ENCODE results near the gene ITSN2.
"Not testable (repeated sequence)": the region's sequence is repeated elsewhere in the genome, so short reads cannot be mapped to it uniquely, and the experiment has no call there.

Gene ITSN2

DNA sequence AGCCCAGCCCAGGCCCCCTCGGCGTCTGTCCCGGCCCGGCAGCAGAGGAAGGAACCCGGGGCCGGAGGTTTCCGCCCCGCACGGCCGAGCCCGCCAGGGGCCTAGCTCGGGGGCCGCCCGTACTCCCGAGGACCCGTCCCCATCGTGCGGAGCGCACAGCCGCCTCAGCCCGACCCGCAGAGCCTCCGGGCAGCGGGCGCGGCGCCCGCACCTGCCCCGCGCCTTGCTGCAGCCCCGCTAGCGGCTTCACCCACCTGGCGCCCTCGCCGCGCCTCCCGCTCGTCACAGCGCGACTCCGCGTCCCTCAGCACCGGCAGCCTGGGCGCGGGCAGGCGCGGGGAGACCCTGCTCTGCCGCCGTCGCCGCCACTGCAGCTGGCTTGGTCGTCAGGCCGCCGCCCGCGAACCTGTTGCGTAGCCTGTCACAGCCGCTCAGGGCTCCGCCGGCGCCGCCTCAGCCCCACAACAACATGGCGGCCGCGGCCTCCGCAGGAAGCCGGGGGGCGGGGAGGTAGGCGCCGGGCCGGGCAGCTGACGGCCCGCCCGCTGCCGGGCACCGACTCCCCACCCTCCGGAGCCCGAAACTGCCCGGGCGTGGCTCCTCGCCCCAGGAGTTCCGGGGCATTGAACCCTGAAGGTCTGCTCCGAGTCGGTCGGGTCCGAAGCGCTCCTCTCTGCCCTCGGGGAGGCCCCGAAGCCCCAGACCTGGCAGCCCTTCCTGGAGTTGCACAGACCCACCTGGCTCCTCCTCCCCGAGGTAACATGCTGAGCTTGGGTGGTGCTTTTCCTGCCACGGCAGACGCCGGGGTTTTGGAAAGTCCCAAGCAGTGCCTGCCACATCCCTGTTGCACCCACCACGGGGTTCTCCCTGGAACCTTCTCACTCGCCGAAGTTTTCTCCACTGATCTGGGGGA is at the start of gene ITSN2:
Gene ITSN2, minus strand, starts transcription at position 487 of the 913 bp plus-strand sequence. CDS start 32,454 bp downstream, outside the sequence.
- DNase-seq (ENCODE audit: low read depth in 2 of 2), result peak; percentile 65

DNA sequence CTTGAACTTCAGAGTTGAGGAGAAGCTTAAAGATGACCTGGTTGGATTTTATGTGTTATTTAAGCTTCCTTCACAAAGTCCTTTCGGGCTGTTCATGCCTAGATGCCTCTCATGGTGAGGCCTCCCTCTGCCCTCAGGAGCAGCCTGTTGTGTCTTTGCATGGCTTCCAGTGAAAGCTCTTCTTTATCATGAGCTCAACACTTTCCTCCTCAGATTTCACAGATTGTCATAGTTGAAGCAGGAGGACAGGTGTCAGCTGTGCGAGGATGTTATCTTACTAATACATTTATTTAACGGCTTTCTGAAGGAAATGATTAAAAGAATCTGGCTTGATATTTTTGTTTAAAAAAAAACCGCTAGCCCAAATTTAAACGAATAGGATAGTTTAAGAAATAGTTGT is 48.8 kb upstream of the ITSN2 start:
- no peak for DNase-seq (ENCODE audit: low read depth in 2 of 2)

DNA sequence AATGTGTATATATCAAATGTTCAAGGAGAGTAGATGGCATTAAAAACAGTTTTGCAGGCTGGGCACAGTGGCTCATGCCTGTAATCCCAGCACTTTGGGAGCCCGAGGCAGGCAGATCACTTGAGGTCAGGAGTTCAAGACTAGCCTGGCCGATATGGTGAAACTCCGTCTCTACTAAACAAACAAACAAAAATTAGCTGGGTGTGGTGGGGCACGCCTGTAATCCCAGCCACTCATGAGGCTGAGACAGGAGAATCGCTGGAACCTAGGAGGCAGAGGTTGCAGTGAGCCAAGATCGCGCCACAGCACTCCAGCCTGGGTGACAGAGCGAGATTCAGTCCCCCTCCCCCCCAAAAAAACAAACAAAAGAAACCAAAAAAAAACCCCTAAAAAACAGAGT is 48.4 kb upstream of the ITSN2 start:
- not testable (repeated sequence) for DNase-seq (ENCODE audit: low read depth in 2 of 2)

DNA sequence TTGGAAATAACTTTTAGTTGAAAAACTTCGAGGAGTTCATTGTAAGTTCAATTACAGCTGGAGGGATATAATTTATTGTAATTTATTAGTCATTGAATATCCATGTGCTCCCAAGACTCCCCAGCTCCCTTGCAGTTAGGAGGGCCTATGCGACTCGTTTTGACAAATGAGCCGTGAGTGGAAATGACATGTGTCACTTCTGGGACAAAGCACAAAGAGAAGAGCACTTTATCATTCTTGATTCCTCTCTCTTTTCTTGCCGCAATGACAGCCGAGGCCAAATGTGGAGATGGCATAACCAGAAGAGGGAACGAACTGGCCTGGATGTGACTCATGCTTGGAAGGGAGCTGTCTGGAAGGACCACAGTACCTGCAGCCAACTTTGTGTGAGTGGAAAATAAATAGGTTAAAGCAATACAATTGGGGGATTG is 44.2 kb upstream of the ITSN2 start:
- DNase-seq (ENCODE audit: low read depth in 2 of 2), result no peak

DNA sequence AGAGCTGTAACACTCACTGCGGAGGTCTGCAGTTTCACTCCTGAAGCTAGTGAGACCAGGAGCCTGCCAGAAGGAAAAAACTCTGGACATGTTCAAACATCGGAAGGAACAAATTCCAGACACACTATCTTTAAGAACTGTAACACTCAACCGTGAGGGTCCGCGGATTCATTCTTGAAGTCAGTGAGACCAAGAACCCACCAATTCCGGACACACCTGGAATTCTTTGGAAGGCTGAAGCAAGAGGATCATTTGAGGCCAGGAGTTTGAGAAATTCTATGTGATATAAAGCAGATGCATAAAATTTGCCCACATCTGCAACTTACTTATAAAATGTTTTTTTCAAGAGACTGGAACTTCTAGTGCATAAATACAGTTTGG is 43.5 kb upstream of the ITSN2 start:
- DNase-seq (ENCODE audit: low read depth in 2 of 2), result no peak

DNA sequence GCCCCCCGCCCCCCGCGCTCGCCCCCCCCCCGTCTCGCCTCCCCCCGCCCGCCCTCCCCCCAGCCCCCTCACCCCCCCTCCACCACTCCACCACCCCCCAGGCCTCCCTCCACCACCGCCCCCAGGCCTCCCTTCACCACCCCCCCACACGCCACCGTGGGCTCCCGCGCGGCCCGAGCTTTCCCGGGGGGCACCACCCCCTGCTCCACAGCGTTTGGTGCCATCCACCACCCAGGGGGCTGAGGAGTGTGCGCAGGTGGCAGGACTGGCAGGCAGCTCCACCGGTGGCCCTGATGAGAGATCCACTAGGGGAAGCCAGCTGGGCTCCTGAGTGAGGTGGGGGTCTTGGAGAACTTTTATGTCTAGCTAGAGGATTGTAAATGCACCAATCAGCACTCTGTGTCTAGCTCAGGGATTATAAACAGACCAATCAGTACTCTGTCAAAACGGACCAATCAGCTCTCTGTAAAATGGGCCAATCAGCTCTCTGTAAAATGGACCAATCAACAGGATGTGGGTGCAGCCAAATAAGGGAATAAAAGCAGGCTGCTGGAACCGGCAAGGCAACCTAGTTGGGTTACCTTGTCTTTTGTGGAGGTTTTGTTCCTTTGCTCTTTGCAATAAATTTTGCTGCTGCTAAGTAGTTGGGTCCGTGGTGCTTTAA is 43.0 kb upstream of the ITSN2 start:
- no peak for DNase-seq (ENCODE audit: low read depth in 2 of 2)

DNA sequence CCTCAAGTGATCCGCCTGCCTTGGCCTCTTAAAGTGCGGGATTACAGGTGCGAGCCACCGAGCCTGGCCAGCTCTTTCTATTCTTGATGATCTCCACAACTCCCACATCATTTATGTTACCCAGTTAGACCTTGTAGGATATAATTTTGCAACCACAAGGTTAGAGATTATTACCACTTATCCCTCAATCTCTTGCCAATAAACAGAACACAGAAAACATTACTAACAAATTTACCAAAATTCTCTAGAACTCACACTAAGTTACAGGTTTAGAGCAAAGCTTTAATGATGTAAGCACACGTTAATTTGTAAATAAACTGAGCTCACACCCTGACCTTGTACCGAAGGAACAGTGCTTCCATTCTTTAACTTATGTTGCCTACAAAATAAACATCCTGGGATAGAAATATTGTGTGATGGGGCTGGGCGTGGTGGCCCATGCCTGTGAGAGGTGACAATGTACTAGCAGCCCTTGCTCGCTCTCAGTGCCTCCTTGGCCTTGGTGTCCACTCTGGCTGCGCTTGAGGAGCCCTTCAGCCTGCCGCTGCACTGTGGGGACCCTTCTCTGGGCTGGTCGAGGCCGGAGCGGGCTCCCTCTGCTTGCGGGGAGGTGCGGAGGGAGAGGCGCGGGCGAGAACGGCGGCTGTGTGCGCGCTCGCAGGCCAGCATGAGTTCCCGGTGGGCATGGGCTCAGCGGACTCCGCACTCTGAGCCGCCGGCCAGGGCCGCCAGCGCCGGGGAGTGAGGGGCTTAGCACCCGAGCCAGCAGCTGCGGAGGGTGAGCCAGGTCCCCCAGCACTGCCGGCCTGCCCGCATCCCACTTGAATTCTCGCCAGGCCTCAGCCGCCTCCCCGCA is 42.1 kb upstream of the ITSN2 start:
- DNase-seq (ENCODE audit: low read depth in 2 of 2), result no peak

DNA sequence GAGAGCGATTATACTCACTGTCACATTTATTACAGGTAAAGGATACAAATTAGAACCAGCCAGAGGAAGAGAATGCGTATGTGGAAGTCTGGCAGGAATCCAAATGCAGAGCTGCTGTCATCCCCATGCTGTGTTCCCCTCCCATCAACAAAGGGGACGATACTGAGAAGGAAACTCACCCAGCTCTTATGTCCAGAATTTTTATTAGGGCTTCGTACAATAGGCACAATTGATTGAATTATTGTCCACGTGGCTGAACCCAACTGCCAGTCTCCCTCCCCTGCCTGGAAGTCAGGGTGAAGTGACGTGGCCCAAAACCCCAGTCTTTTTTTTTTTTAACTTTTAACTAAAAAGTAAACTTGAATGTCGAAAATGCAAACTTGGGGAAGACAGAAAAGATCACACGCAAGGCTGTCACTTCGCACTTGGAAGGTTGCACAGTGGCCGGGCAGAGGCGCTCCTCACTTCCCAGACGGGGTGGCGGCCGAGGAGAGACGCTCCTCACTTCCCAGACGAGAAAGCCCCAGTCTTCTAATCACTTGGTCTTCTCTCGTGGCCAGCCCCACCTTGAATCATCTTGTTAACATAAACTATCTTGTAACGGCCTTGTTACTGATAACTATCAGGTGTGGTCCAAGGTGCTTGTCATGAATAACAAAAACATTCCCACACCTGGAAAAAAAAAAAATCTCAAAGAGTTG is 40.0 kb upstream of the ITSN2 start:
- DNase-seq (ENCODE audit: low read depth in 2 of 2), result no peak

DNA sequence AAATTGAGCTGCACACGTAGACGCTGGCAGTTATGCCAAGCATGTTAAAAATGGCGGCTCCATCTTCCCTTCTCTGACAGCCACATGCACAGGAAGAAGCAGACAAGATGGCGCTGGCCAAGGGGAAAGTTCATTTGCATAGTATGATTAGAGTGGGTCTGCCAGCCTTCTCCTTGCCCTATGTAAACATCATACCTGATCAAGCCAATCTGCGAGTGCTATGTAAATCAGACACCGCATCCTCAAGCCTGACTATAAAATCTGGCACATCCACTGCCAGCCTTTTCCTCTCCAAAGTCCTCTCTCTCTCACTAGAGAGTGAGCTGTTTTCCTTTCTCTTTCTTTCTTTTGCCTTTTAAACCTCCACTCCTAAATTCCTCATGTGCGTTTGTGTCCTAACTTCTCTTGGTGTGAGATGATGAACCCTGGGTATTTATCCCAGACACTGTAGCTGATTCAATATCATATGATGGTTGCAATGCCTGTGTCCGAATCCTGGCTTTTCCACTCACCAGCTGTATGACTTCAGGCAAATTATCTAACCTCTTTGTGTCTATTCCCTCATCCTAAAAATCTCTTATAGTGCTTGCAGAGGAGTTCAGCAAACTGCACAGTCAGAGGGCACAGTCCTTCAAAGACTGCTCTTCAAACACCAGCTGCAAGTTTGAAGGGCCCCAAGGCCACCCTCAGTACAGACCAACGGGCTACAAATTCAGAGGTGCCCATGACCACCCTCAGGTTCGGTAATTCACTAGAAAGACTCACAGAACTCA is 39.3 kb upstream of the ITSN2 start:
- DNase-seq (ENCODE audit: low read depth in 2 of 2), result no peak

DNA sequence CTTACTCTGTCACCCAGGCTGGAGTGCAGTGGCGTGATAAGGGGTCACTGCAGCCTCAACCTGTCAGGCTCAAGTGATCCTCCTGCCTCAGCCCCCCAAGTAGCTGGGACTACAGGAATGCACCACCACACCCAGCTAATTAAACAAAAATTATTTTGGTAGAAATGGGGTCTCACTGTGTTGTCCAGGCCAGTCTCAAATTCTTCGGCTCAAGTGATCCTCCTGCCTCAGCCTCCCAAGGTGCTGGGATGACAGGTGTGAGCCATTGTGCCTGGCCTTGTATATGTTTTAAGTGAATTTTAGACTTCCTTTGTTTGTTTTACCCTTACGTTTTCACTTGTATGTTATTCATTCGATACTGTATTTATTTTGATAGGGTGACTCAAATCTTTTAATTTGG is 34.7 kb upstream of the ITSN2 start:
- no peak for DNase-seq (ENCODE audit: low read depth in 2 of 2)

DNA sequence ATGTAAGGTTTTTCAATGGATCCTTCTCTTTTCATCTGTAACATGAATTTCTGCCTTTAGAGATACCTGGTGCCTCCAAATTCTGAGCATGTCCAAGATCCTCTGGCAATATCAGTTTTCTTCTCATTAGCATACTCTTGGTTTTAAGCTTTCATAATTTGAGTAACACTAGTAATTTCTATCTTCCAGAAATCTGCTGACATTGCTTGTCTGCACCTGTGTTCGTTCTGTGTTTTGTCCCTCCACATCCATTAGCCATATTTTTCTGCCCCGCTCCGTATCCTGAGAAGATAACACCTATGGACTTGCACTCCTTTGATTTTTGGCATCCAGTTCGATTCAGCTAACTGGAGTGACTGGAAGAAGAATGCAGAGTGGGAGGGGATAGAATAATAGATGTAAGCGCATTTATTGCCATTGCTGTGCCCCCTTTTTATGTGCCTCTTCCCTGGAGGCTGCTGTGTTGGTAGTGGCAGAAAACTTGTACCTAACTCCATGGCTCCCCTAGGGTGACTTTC is 32.3 kb upstream of the ITSN2 start:
- DNase-seq (ENCODE audit: low read depth in 2 of 2), result no peak

DNA sequence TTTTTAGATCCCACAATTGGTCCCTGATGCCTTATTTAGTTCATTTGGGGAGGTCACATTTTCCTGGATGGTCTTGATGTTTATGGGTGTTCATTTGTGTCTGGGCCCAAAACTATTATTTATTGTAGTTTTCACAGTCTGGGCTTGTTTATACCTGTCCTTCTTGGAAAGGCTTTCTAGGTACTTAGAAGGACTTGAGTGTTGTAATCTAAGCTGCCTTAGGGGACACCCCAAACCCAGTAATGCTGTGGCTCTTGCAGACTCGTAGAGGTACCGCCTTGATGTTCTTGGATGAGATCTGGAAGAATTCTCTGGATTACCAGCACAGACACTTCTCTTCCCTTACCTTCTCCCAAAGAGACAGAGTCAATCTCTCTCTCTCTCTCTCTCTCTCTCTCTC is 25.0 kb upstream of the ITSN2 start:
- DNase-seq (ENCODE audit: low read depth in 2 of 2), result no peak

DNA sequence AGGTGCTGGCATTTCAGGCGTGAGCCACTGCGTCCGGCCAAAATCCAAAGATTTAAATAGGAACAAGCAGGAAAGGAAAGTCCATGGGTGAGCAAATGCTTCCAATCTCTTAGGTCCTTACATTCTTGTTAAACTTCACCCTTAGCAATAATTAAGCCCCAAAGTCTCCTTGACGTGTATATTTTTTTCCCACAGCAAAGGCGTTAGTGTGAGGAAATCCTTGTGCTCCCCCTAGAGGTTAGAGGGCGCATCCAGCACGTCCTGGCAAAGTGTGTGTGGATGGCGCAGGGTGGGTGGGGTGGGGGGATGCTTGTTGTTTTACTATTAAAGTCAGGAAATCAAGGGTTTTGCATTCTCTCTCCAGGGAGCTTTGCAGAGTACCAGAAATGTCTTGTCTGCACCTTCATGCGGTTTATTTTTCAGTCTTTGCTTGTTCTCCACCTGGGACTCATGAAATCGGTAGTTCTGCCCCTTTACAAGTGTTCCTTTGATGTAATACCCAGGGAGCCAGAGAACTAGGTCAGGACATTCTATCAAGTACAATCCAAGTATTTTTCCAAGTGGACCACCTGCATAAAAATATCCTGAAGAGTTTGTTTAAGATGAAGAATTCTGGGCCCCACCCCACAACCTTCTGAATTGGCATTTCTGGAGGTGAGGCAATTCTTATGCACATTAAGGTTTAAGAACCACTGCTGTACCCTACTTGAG is 22.2 kb upstream of the ITSN2 start:
- peak in 1 of 2 donors; percentile 25 for DNase-seq (ENCODE audit: low read depth in 2 of 2)

DNA sequence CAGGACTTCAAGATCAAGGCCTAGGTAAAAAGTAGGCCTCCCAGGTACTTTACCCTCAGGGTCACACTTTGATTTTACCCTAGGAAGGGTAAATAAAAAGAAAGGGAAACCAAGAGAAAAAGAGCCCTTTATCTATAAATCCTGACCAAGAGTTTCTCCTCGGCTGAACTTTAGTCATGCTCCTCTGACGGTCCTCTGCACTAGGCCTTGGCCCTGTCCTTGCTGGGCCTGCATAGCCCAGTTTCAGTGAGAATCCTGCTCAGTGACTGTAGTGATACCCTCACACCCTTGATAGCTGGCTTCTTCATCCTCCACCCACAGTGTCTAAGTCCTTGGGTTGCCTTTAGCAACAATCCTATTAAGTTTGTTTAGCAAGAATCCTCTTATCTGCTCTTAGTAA is 20.5 kb upstream of the ITSN2 start:
- no peak for DNase-seq (ENCODE audit: low read depth in 2 of 2)

DNA sequence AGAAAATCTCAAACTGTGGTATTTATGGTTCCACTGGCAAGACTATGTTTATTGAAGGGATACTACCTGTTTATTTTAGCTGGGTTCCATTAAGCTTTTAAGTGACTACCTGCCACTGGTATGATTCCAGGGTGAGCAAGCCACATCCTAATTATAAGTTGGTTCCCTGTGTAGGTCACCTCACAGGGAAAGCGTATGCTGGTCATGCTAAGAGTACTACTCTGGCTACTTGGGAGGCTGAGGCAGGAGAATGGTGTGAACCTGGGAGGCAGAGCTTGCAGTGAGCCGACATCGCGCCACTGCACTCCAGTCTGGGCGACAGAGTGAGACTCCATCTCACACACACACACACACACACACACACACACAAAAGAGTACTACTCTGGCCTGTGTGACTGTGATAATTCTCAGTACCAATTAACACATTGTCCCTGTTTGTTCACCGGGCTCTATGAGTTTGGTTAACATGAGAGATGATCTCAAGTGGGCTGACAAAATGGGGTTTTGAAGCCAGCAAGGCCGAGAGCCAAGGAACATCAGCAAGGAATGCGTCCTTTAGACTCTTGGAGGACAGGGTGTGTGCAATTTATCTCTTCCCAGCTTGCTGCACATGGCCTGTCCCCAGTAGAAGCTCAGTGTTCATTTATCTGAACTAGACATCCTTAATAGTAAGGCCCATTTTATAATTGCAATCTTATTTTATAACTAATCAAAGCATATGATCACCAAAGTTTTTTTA is 15.2 kb upstream of the ITSN2 start:
- no peak for DNase-seq (ENCODE audit: low read depth in 2 of 2)

DNA sequence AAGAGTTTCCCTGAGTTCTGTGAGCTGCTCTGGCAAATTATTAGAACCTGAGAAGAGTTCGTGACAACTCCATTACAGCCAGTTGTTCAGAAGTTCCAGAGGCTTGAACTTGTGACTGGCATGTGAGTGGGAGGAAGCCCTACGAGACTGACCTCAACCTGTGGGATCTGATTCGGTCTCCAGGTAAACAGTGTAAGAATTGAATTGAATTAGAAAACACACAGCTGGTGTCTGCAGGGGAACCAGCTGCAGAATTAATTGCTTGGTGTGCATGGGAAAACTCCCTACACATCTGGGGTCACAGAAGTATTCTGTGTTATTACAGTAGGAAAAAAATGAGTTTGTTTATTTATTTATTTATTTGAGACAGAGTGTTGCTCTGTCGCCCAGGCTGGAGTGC is 14.0 kb upstream of the ITSN2 start:
- no peak for DNase-seq (ENCODE audit: low read depth in 2 of 2)

DNA sequence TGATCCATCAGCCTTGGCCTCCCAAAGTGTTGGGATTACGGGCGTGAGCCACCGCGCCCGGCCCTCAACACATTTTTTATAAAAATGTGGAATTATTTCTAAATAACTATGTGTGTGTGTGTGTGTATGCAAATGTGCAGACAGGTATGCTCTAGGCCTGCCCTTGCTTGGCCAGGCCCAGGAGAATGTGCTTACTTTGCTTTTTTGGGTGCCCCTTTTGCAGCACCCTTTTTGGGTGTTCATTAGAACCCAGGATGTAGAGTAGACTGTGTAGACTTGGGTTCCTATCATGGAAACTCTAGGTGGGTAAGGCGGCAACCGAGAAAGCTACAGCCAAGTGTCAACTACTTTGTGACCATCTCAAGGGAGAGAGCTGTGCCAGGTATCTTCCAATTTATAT is 11.7 kb upstream of the ITSN2 start:
- no peak for DNase-seq (ENCODE audit: low read depth in 2 of 2)

DNA sequence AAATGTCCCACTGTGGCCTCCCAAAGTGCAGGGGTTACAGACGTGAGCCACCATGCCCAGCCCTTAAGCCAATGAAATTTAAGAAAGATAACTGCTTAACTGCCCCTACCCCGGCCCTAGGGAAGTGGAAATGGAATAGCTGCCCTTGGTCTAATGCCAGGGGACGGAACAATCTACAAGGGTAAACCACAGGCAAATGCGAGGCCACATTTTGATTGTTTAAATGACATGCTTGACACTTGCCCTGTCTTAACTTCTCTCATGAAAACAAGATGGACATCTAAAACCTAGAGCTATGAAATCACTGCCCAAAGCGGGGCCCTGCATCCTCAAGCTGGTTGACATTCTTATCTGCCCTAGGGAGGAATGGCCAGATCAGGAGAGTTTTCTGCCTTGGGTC is 5.5 kb upstream of the ITSN2 start:
- DNase-seq (ENCODE audit: low read depth in 2 of 2), result no peak

DNA sequence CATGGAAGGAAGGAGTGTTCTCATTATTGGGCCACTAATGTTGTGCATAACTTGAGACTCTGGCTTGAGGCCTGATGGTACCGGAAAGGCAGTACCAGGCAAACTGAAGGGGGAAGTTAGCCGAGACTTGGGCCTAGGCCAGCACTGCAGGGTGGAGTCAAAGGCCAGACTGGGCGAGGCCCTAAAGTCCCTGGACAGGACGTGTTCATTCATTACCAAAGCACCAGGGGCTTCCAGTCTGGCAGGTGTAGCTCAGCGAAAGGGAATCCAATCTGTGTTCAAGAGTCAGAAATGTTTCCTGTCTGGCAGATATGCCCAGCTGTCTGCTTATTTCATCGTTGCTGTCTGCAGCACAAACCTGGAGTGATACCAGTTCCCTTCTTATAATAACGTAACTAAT is 4.7 kb upstream of the ITSN2 start:
- DNase-seq (ENCODE audit: low read depth in 2 of 2), result no peak
